OCI-LY1 (cell line): ENCODE measurements around the gene TP73.

Source experiments
- CTCF ChIP-seq: fragments of 200-600 bp; sonication (generic), shearing (Covaris generic); IDR thresholded peaks from 2 replicates; pipeline ENCODE4 v1.5.1; 2017; ENCODE audit warnings: mild to moderate bottlenecking, antibody characterized with exemption, low read length, moderate library complexity, mixed read lengths
- EZH2 ChIP-seq: fragments of 200-600 bp; sonication (generic), shearing (Covaris generic); IDR thresholded peaks from 2 replicates; pipeline ENCODE4 v1.8.0; 2017; ENCODE audit warnings: borderline replicate concordance, mixed run types, mild to moderate bottlenecking, antibody characterized with exemption, low read length, moderate library complexity, mixed read lengths

DNA sequence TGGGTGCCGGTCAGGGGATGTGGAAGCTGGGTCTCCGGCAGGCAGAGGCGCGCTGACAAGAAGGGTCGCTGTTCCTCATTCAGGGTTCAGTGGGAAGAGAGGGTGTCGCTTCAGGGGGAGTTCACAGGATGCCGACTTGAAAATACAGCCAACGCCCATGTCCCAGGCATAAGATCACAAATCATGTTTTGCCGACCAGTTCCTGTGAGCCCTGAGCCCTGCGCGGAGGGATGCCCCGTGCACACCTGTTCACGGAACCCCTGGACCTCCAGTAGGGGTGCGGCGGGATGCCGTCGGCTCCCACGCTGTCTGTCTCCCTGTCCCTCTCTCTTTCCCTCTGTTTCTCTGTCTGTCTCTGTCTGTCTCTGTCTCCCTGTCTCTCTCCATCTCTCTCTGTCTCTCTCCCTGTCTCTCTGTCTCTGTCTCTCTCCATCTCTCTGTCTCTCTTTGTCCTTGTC, 26.8 kb downstream of the TP73 start:
- TF ChIP-seq CTCF (no peak), EZH2 (no peak)
